GM21529 (cell line): ENCODE data around the gene MPRIP.
"Not testable (repeated sequence)": the region's sequence is repeated elsewhere in the genome, so short reads cannot be mapped to it uniquely, and the experiment has no call there.

Source experiments
- ATAC-seq: cut with Tn5 transposase; IDR thresholded peaks from one replicate; pipeline ENCODE4 v1.9.1; 2021; ENCODE audit not compliant: unreplicated experiment

MPRIP gene

GRCh38 chr17:17180741-17181525, 138.7 kb downstream of the MPRIP start:
- ATAC-seq, result no peak

DNA sequence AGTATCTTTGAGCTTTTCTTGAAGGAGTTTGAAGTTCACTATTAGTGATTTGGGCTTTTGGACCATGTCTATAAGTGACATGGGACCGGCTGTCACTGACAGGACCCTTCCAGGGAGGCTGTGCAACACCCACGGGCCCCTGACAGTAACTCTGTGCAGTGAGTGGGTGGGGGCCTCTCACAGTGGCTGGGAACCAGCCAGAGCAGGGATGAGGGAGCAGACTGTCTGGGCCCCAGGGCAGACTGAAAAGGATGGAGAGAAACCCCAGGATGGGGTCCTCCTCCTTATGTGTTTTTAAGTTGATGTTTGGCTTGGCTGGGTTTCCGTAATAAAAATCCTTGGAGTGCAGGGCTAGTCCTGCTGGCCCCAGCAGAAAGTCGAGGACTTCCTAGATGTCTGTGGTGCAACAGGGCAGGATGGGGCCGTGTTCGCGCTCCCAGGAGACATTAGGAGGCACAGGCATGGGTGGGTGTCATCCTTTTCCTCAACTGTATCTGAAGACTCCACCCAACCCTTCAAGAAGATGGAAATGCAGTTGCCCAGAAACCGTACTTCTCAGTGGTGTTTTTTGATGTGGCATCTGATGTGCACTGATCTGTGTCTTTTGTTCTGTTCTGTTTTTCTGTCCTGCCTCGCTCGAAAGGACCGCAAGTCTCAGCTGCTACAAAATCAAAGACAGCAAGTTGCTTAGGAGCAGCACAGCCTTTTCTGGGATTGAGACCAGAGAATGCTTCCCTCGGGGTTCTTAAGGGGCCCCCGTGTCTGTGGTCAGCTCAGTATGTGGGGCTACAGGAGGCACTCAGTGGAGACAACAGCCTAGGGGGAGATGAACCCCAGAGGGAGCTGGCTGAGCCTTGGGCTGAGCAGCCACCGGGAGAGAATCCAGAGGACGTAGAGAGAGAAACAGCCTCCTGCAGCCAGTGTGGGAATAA, 139.7 kb downstream of the MPRIP start:
- no peak for ATAC-seq

DNA sequence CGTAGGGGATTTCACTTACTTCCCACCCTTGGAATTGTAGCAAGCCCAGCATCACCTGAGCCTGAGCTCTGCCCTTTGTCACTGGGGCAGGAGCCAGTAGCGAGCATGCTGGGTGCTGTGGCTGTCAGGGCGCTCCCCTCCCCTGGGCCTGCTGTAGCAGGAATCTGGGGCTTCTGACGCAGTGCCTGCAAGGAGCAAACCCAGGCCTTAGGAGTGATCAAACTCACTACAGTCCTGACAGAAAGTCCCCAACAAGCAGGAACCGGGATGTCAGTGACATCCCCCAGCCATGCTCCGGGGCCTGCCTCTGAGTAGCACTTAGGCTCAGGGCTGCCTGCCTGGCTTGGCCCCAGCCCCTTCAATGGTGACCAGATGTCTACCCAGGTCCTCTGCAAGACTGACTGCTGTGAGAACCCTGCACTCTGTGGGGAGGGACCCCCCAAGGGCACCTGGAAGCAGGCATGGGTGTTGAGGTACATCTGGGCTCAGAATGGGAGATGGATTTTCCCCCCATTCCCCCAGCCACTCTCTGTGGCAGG, 140.4 kb downstream of the MPRIP start:
- no peak for ATAC-seq

- no peak for ATAC-seq
Observed at GRCh38 chr17:17183744-17184143, 141.5 kb downstream of the MPRIP start.

DNA sequence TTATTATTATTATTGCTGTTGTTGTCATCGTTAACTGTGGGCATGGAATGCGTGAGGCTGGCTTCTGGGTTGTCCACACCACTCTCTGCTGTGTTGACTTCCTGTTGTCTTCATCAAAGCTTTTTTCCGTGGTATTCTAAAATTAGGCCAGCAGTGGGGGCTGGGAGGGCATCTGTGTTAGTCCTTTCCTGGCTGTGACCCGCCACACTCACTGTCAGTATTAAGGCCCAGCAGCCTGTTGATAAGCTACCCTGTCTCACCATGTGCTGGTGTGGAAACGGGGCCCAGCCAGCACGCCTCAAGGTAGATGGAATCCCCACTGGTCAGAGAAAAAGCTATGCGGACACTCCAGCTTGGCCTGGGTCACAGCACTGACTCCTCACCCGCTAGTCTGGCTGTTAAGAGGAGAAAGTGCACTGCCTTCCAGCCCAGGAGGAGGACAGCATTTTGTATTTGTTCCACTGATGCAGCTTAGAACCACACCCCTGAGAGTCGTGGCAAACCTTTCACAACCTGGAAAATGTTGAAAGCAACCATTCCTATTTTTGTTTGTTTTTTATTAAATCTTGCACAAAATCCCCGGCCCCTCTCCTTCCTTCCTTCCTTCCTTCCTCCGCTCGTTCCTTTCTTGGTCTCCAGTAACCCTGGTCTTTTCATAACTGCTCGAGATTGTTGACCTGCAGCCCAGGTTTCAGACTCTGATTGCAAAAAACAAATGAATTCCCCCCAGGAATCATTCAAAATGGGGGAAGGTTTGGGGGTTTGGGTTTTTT, 142.9 kb downstream of the MPRIP start:
- not testable (repeated sequence) for ATAC-seq

DNA sequence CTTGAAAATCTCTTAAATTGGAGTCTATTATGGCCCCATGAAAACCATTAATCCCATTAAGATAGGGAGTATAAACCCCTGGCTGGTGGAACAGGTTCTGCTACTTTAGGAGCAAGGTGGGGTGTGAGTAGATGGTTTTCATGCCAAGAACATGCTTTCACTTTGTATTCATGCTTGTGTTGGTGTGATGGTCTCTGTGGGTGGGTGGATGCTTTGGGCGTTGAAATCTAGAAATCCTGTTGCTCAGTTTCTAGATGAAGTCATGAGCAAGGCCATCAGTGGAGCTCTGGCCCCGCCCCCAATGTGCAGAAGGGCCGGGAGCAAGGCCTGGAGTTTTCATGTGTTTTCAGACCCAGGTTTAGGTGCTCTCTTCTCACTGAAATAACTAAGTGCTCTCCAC, 143.8 kb downstream of the MPRIP start:
- no peak for ATAC-seq

DNA sequence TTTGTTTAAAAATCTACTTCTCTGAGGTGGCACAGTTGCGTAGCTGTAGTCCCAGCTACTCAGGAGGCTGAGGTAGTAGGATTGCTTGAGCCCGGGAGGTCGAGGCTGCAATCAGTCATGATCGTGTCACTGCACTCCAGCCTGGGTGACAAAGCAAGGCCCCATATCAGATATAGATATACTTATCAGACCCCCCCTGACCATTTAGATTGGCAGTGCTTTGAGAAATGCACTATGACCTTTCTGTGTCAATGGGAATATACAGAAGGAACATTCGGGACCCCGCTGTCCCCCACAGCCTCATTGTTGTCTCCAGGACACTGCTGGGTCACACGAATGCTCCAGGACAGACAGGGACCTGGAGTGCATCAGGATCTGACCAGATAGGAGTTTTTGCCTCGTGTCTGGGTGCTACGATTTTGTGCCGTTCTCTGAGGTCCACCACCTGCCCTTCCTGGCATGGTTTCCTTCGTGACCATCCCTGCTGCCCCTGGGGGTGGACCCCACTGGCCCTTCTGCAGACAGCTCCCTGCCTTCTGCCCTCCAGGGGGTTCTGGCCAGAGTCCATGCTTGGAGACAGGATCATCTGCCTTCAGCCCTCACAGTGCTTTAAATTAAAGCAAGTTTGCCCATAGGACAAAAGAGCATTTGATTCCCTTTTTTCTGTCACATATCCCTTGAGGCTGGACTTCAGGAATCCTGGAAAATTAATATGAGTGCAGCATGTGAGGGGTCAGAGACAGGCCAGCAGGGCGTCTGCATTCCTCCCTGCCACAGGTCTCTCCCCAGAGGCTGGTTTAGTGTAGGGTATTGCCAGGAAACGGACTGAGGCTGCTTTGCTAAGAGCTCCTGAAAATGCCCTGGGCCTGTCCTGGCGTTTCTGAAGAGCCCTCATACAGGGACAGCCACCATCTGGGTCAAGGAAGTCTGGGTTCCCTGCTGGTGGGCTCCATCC, 144.6 kb downstream of the MPRIP start:
- ATAC-seq, result no peak

- no peak for ATAC-seq
Observed at GRCh38 chr17:17188586-17188985, 146.3 kb downstream of the MPRIP start.

- ATAC-seq, result no peak
Observed at GRCh38 chr17:17189559-17189958, 147.3 kb downstream of the MPRIP start.

DNA sequence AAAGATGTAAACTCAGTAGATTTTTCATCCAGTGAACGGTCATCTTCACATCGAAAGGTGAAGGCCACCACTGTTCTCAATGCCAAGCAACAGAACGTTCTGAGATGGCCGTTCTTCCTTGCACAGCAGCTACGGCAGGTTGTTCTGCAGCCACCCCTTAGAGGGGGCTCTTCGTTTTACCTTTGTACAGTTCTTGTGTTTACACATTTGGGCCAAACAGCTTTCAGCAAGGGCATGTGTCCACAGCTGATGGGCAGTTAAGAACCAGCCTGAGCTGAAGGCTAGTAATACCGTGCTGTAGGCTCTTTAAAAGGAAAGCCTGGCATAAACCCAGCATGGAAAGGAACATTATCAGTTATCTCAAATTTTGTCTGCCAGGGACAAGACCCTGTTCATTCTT, 147.9 kb downstream of the MPRIP start:
- ATAC-seq, result no peak

DNA sequence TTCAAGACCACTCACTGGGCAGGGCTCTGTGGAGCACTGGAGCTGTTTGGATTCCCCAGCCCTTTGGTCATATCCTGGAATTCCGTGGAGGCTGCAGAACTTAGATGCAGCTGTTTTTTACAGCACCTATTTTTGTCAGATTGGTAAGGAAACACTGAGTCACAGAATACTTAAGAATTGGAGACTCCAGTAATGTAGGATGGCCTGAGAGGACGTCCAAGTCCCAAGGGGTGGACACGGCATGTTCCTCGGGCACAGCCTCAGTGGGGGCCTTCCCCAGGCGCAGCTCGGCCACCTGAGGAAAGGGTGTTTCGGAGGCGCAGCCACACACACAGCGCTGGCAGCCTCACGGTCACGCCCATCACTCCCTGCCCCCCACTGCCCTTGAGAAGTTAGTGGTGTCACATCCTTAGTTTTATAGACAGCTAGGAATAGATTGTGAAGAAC, 149.1 kb downstream of the MPRIP start:
- no peak for ATAC-seq

GRCh38 chr17:17191961-17192381, 149.7 kb downstream of the MPRIP start:
- no peak for ATAC-seq

- ATAC-seq, result not testable (repeated sequence)
Observed at GRCh38 chr17:17195466-17195865, 153.2 kb downstream of the MPRIP start.

DNA sequence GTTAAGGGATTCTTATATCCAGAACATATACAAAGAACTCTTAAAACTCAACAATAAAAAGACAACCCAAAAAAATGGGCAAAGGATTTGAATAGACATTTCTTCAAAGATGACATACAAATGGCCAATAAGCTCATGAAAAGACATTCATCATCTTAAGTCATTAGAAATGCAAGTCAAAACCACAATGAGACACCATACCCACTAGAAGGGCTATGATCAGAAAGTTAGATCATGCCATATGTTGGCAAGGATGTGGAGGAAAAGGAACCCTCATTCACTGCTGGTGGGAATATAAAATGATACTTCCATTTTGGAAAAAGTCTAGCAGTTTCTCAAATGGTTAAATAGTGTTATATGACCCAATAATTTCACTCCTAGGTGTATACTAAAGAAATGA, 154.5 kb downstream of the MPRIP start:
- ATAC-seq, result no peak

- ATAC-seq, result no peak
Observed at GRCh38 chr17:17198281-17198680, 156.0 kb downstream of the MPRIP start.

DNA sequence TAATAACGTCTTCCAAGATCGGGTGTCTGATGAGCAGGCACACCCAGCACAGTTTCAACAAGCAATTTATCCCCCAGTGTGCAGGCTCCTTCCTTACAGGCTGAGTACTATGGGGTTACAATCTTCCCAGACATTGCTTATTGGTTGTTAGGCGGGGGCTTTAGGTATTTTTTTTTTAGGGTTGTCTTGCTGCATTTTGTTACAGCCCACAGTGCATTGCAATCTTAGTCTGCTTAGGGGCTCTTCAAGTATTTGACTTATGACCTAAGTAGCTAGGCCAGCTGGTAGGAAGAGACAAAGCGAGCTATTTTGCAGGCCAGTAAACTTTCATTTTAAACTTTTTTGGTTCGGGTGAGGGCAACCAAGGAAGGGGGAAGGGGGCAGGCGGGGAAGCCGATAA, 158.1 kb downstream of the MPRIP start:
- ATAC-seq, result no peak

DNA sequence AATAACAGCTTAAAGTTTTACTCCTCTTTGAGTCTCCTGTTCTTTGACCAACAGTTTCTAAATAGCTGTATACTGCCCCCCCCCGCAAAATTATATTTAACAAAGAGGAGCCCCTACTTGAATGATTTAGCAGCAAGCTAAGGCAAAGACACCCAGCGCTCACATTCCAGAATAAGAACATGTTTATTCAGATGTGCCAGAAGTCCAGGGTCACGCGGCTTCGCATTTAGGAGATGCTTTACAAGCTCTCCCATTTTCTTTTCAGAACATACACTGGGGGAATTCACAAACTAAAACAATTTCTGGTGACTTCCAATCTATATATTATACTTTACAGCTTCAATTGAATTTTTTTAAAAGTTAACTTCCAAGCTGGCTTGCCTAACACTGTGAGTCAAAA, 158.6 kb downstream of the MPRIP start:
- no peak for ATAC-seq

GRCh38 chr17:17201271-17201670, 159.0 kb downstream of the MPRIP start:
- no peak for ATAC-seq

GRCh38 chr17:17201907-17202306, 159.7 kb downstream of the MPRIP start:
- ATAC-seq, result no peak
